GM19193 (cell line): ENCODE results near the gene TNFRSF19.

ENCODE experiments used
- POLR2A ChIP-seq: IDR thresholded peaks from 4 replicates; pipeline ENCODE4 v1.6.1; 2011; ENCODE audit not compliant: insufficient read depth, insufficient read length; ENCODE audit errors: extremely low read depth

Gene TNFRSF19

DNA sequence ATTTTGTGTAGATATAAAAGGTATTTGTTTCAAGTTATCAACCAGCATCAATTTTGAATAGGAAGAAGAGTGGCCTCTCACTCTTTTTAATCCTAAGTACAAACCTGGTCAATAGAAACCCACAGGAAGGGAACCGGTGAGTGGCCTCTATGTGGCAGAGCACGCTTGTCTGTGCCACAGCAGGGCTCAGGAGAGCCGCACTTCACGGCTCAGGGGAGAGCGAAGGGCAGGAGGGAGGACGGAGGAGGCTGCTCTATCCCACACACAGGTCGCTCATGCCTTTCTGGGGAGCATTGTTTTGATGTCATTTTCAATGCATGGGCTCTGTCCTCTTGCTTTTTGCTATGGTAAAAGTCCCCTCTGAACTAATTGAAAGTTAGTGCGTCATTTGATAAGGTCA, 57.2 kb downstream of the TNFRSF19 start:
- TF ChIP-seq POLR2A = no peak

GRCh38 chr13:23628250-23628649, 58.0 kb downstream of the TNFRSF19 start:
- TF ChIP-seq POLR2A = no peak

GRCh38 chr13:23628765-23629565, 58.8 kb downstream of the TNFRSF19 start:
- no peak for TF ChIP-seq POLR2A

- no peak for TF ChIP-seq POLR2A
These were observed 59.5 kb downstream of the TNFRSF19 start for GRCh38 chr13:23629566-23630272.

GRCh38 chr13:23630349-23631093, 60.3 kb downstream of the TNFRSF19 start:
- TF ChIP-seq POLR2A = no peak

DNA sequence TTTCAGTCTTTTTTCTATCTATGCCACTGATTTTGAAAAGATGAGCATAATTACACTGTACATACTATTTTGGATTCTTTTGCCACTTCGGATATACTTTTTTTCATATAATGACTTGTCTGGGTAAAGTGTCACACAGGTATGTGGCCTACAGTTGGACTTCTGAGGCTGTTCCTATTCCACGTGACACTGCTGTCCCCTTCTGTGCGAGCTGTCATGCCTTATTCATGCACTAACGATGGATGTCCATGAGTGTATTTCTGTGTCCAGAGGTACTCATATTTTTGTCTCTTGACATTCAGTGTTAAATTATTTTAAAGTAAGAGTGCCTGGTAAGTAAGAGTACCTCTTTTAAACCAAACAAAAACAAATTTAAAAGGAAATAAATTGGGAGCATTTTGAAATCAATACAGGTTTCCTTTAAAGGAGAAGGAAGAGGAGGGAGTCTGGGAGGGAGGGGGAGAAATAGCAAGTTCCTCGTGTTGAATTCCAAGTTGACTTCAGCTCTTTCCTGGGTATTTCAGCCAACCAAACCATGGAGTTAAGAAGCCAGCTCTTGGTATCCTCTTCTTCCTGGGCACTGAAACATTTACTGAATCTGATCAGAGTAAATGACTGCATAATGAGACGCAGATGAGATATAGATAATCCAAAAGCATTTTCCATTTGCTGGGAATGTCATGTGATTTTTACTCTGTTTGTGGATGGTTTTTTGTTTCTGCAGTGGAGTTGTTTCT, 61.3 kb downstream of the TNFRSF19 start:
- no peak for TF ChIP-seq POLR2A

DNA sequence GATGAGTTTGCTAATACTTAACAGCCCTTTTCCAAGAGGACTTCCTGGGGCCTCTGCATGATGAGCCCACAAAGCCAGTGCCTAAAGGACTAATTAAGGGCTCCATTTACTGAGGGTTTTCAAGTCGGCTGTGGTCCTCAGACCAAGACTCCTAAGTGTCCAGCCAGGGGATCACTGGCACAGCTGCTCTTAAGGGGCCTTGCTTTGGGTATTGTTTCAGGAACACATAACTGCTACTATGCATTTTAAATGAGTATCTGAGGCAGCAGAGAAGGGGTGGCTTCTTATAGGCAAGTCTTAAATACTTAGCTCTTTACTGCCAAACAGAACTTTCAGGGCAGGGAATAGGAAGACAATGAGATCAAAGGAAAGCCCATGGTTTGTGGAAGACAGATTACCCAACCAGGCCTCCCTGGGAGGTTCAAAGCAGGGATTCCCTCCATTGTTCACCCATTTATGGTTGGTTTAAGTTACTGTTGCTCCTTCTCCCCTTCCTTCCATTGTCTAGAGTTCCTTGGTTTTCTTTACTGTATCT, 61.9 kb downstream of the TNFRSF19 start:
- no peak for TF ChIP-seq POLR2A

DNA sequence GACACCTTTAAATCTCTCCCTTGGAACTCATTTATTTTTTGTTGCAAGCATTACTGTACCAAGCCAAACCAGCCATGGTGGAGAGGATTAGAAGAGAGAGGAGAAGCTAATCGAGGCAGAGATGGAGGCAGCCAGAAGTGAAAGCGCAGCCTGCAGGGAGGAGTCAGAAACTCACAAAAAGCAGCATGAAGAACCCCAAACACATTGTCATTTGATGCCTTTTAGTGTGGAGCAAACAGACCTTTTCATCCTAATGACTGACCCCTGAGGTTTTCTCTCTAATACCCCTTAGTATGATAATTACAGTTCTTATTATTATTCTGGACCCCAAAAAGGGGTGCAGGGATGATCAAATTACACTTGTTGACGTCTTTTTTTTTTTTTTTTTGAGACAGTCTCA, 62.5 kb downstream of the TNFRSF19 start:
- no peak for TF ChIP-seq POLR2A

DNA sequence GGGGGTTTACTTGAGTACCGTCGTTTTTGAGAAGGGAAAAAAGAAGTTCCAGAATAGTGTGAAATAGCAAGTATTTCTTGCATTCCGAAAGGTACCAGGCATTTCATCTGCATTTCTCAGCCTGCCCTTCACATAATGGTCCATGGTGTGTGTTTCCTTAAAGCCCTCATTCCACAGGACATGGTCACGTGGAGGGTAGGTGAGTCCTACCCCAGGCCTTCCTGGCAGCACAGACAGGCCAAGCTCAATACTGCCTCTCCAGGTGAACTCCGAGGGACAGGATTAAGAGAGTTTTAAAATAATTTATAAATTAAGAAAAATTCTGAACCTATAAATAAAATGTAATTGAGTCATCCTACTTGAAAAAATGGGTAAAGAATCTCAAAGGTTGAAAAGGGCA, 64.7 kb downstream of the TNFRSF19 start:
- TF ChIP-seq POLR2A = no peak

GRCh38 chr13:23636360-23636759, 66.1 kb downstream of the TNFRSF19 start:
- no peak for TF ChIP-seq POLR2A

- TF ChIP-seq POLR2A = no peak
These were observed 67.6 kb downstream of the TNFRSF19 start for GRCh38 chr13:23637829-23638228.

DNA sequence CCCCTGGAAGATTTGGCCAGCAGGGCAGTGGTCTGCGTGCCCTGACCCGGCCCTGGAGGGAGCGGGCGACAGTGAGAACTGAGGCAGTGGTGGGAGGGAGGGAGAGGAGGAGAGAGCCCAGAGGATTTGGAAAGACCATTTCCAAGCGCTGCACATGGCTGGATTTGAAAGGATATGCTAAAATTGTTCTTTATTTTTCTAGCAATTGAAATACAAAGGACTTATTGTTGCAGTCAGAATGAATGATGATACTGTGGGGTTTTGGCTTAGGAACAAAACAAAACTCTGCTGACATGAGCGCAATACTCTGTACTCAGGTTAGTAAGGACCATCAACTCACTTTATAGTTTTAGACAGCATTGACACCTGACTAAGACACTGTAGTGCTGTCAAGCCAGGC, 69.5 kb downstream of the TNFRSF19 start:
- TF ChIP-seq POLR2A = no peak

GRCh38 chr13:23642110-23642509, 71.9 kb downstream of the TNFRSF19 start:
- TF ChIP-seq POLR2A = no peak

DNA sequence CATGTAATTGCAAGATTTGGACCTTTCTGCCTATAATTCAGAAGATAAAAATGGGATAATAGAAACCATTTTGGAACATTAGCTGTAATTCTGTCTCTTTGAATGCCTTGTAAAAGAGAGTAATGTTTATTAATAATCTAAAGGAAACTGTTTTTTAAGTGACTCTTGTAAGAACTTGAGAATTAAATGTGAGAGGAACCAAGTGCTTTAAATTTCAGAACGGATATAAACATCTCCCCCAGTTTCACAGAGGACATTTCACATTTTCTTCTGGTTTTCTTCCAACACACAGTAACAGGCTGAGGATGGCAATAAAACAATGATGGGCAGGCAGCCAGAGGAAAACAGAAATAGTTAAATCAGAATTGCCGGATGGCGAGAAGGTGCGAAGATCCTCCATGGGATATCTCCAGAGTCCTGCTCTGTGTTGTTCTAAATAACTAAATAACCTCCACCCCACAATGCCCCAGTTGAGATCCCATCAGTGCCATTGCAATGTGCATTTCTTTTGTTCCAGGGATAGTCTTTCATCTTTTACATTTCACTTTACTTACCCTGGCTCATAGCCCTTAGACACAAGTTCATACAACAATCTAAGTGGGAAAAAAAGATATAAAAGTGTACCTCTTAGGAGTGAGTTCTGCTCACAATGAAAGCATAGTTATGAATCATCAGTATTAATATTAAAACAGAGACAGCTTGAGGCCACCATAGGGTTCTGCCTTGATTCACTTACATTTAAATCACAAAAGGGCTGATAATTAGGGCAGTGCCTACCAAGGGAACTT, 73.3 kb downstream of the TNFRSF19 start:
- no peak for TF ChIP-seq POLR2A
